Measurements from ENCODE around the gene LGALS9. TPM values are rescaled to one million over a fixed set of nuclear protein-coding genes. Genes with fewer than 3 reads are reported as not detected.

LGALS9 gene
- polyA plus RNA-seq, 4 donors, result 31.0 to 240 (median 68.4) TPM

DNA sequence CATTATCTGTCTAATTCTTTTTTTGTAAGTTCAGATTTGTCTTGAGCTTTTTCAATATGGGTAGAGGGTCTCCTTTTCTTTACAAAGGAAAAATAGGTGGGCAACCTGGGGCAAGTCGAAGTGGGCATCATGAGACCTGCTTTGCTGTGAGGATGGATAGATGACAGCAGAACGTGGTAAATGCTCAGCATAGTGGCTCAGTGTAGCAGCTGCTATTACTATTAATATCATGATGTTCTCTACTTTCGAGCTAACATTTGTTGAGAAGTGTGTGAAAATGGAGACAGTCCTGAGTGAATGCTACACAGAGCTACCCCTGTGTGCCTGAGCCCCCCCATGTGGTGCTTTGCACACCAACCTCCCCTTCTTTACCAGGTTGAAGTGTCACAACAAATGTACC lies 39.0 kb upstream of the LGALS9 start:
- H3K27ac ChIP-seq (ENCODE audit: low read depth in 1 of 3, low read length in 2 of 3), result no peak overlapping the region
- FAIRE-seq (no peak), DNase-seq (no peak)
- 82 to 89% (median 88%) methylated on average over 3 of the region's 3 CpGs for WGBS, 3 donors
- H3K27me3 ChIP-seq (ENCODE audit: control insufficient read depth in 3 of 3, insufficient read depth in 3 of 3, low read length in 3 of 3), result no peaks in the 10 kb centered on the region
- no peaks in the 10 kb centered on the region for H3K9me3 ChIP-seq (ENCODE audit: control insufficient read depth in 2 of 2, insufficient read depth in 1 of 2, low read depth in 1 of 2, low read length in 1 of 2)
- no peaks in the 10 kb centered on the region for H3K4me1 ChIP-seq (ENCODE audit: control insufficient read depth in 3 of 3, insufficient read depth in 2 of 3, low read depth in 1 of 3, low read length in 2 of 3)
- H3K36me3 ChIP-seq (ENCODE audit: control insufficient read depth in 3 of 3, insufficient read depth in 2 of 3, low read depth in 1 of 3, low read length in 3 of 3), result peaks cover 0 to 78% (median 4%) of the 10 kb centered on the region in 3 donors
- no peak overlapping the region for H3K4me3 ChIP-seq (ENCODE audit: low read depth in 1 of 3, low read length in 3 of 3)

DNA sequence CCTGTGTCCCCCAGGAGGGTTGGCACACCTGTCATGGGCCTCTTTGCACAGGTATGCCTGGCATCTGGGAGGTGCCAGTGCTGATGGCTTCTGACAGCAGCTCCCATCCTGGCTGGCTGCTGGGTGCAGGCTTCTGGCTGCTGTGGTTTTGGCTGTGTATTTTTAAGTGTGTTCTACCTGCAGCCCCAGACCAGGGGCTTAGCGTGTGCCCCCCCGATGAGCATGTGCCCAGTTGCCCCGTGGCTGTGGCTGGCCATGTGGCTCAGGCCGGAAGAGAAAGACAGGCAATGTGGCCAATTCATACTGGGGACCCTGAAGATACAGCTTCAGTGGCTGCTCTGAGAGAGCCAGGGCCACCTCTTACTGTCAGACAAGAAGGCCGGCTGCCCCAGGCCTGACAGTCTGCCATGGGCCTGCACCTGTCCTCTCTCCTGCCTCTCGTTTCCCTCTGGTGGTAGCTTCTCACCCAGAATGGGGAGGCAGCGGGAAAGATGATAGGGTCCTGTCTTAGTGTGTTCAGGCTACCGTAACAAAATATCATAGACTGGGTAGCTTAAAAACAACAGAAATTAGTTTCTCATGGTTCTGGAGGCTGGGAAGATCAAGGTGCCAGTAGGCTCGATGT lies 37.6 kb upstream of the LGALS9 start:
- Histone ChIP-seq H3K27me3 (ENCODE audit: control insufficient read depth in 3 of 3, insufficient read depth in 3 of 3, low read length in 3 of 3) (no peaks in the 10 kb centered on the region), H3K9me3 (ENCODE audit: control insufficient read depth in 2 of 2, insufficient read depth in 1 of 2, low read depth in 1 of 2, low read length in 1 of 2) (no peaks in the 10 kb centered on the region), H3K27ac (ENCODE audit: low read depth in 1 of 3, low read length in 2 of 3) (no peak overlapping the region), H3K36me3 (ENCODE audit: control insufficient read depth in 3 of 3, insufficient read depth in 2 of 3, low read depth in 1 of 3, low read length in 3 of 3) (peaks cover 0 to 78% (median 4%) of the 10 kb centered on the region in 3 donors), H3K4me3 (ENCODE audit: low read depth in 1 of 3, low read length in 3 of 3) (no peak overlapping the region), H3K4me1 (ENCODE audit: control insufficient read depth in 3 of 3, insufficient read depth in 2 of 3, low read depth in 1 of 3, low read length in 2 of 3) (no peaks in the 10 kb centered on the region)
- no peak for DNase-seq
- FAIRE-seq, result no peak
- WGBS, 3 donors, result 91 to 92% (median 92%) methylated on average over 9 of the region's 9 CpGs

DNA sequence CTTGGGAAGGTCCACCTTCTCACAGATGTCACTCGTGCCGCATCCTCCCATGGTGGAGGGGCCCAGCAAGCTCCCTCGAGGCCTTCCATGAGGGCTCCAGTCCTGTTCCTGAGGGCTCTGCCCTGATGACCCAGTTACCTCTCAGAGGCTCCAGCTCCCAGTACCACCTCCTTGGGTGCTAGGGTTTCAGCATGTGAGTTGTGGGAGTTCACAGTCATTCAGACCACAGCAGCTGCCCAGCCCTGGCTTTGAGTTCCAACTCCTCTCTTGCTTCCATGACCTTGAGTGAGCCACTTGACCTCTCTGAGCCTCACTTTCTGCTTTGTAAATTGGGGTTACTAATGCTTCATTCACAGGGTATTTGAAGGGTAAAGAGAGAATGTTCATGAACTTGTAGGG lies 37.1 kb upstream of the LGALS9 start:
- Histone ChIP-seq H3K4me3 (ENCODE audit: low read depth in 1 of 3, low read length in 3 of 3) (no peak overlapping the region), H3K9me3 (ENCODE audit: control insufficient read depth in 2 of 2, insufficient read depth in 1 of 2, low read depth in 1 of 2, low read length in 1 of 2) (no peaks in the 10 kb centered on the region), H3K27me3 (ENCODE audit: control insufficient read depth in 3 of 3, insufficient read depth in 3 of 3, low read length in 3 of 3) (no peaks in the 10 kb centered on the region), H3K36me3 (ENCODE audit: control insufficient read depth in 3 of 3, insufficient read depth in 2 of 3, low read depth in 1 of 3, low read length in 3 of 3) (peaks cover 0 to 77% (median 0%) of the 10 kb centered on the region in 3 donors), H3K4me1 (ENCODE audit: control insufficient read depth in 3 of 3, insufficient read depth in 2 of 3, low read depth in 1 of 3, low read length in 2 of 3) (no peaks in the 10 kb centered on the region), H3K27ac (ENCODE audit: low read depth in 1 of 3, low read length in 2 of 3) (no peak overlapping the region)
- FAIRE-seq, result no peak
- DNase-seq, result no peak
- WGBS, 3 donors, result 89 to 92% (median 90%) methylated on average over 3 of the region's 3 CpGs

DNA sequence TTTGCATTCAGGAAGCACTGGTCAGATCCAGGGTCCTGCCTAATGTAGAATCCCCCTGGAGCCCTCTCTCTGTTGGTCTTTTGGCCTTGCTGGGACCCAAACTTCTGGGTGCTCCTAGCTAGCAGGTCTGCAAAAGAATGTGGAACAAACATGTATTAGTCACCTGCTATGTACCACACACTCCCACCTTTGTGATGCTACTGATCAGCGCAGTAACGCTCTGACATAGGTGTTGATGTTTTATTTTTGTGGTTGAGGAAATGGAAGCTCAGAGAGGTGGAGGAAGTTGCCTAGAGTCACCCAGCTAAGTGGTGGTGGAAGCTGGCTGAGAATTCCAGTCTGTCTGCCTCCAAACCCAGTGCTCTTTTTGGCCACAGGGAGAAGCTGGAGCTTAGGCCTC lies 35.8 kb upstream of the LGALS9 start:
- Histone ChIP-seq H3K4me3 (ENCODE audit: low read depth in 1 of 3, low read length in 3 of 3) (no peak overlapping the region), H3K36me3 (ENCODE audit: control insufficient read depth in 3 of 3, insufficient read depth in 2 of 3, low read depth in 1 of 3, low read length in 3 of 3) (peaks cover 0 to 77% (median 0%) of the 10 kb centered on the region in 3 donors), H3K4me1 (ENCODE audit: control insufficient read depth in 3 of 3, insufficient read depth in 2 of 3, low read depth in 1 of 3, low read length in 2 of 3) (no peaks in the 10 kb centered on the region), H3K27me3 (ENCODE audit: control insufficient read depth in 3 of 3, insufficient read depth in 3 of 3, low read length in 3 of 3) (no peaks in the 10 kb centered on the region), H3K27ac (ENCODE audit: low read depth in 1 of 3, low read length in 2 of 3) (no peak overlapping the region), H3K9me3 (ENCODE audit: control insufficient read depth in 2 of 2, insufficient read depth in 1 of 2, low read depth in 1 of 2, low read length in 1 of 2) (no peaks in the 10 kb centered on the region)
- WGBS, 3 donors, result 89 to 100% (median 93%) methylated on average over 2 of the region's 2 CpGs
- FAIRE-seq (no peak), DNase-seq (no peak)

DNA sequence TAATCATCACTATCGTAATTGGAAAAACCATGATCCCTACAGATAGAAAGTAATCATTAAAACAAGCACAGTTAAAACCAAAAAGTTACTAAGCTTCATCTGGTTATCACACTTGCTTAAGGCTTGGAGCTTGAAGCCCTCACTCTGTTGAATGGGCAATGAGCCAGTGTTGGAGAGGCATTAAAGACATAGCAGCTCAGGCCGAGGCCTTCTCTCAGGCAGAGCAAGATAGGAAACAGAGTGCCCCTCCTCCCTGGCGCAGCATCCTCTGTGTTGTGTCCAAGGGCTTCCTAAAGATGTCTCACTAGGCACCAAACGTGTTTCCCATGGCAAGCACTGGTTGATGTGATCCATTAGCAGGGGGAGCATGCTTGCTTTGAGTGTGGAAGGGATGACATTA lies 34.9 kb upstream of the LGALS9 start:
- H3K27ac ChIP-seq (ENCODE audit: low read depth in 1 of 3, low read length in 2 of 3), result no peak overlapping the region
- 76 to 81% (median 78%) methylated on average over 4 of the region's 4 CpGs for WGBS, 3 donors
- FAIRE-seq, result no peak
- DNase-seq, result no peak
- H3K36me3 ChIP-seq (ENCODE audit: control insufficient read depth in 3 of 3, insufficient read depth in 2 of 3, low read depth in 1 of 3, low read length in 3 of 3), result peaks cover 0 to 78% (median 0%) of the 10 kb centered on the region in 3 donors
- no peaks in the 10 kb centered on the region for H3K9me3 ChIP-seq (ENCODE audit: control insufficient read depth in 2 of 2, insufficient read depth in 1 of 2, low read depth in 1 of 2, low read length in 1 of 2)
- H3K4me3 ChIP-seq (ENCODE audit: low read depth in 1 of 3, low read length in 3 of 3), result no peak overlapping the region
- no peaks in the 10 kb centered on the region for H3K27me3 ChIP-seq (ENCODE audit: control insufficient read depth in 3 of 3, insufficient read depth in 3 of 3, low read length in 3 of 3)
- H3K4me1 ChIP-seq (ENCODE audit: control insufficient read depth in 3 of 3, insufficient read depth in 2 of 3, low read depth in 1 of 3, low read length in 2 of 3), result no peaks in the 10 kb centered on the region

DNA sequence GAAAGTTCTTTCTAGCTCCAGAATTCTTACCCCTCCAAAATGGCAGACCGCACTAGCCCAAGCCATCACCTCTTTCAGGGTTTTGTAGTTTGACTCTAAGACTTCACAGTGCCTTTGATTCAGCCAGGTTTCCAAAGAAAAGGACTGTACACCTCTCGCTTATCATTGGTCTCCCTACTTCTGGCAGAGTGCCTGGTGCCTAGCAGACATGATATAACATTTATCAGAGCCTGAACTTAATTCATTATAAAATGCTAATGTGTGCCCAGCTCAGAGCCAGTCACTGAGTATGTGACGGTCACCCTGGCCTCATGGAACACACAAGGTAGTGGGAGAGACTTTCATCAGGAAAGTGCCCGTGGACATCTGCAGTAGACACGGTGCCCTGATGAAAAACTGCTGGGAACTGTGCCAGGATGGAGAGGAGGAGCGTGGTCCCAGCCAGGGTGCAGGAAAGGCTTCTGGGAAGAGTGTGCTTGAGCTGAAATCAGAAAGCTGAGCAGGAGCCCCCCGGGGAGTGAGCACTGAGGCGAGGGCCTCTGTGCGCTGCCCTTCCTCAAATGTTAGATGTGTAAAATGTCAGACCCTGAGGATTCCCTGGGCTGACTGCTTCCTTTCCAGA lies 34.3 kb upstream of the LGALS9 start:
- peaks cover 0 to 77% (median 0%) of the 10 kb centered on the region in 3 donors for H3K36me3 ChIP-seq (ENCODE audit: control insufficient read depth in 3 of 3, insufficient read depth in 2 of 3, low read depth in 1 of 3, low read length in 3 of 3)
- no peaks in the 10 kb centered on the region for H3K9me3 ChIP-seq (ENCODE audit: control insufficient read depth in 2 of 2, insufficient read depth in 1 of 2, low read depth in 1 of 2, low read length in 1 of 2)
- no peaks in the 10 kb centered on the region for H3K4me1 ChIP-seq (ENCODE audit: control insufficient read depth in 3 of 3, insufficient read depth in 2 of 3, low read depth in 1 of 3, low read length in 2 of 3)
- no peak overlapping the region for H3K4me3 ChIP-seq (ENCODE audit: low read depth in 1 of 3, low read length in 3 of 3)
- FAIRE-seq (no peak), DNase-seq (no peak)
- no peak overlapping the region for H3K27ac ChIP-seq (ENCODE audit: low read depth in 1 of 3, low read length in 2 of 3)
- WGBS, 3 donors, result 49 to 65% (median 50%) methylated on average over 9 of the region's 9 CpGs
- no peaks in the 10 kb centered on the region for H3K27me3 ChIP-seq (ENCODE audit: control insufficient read depth in 3 of 3, insufficient read depth in 3 of 3, low read length in 3 of 3)

DNA sequence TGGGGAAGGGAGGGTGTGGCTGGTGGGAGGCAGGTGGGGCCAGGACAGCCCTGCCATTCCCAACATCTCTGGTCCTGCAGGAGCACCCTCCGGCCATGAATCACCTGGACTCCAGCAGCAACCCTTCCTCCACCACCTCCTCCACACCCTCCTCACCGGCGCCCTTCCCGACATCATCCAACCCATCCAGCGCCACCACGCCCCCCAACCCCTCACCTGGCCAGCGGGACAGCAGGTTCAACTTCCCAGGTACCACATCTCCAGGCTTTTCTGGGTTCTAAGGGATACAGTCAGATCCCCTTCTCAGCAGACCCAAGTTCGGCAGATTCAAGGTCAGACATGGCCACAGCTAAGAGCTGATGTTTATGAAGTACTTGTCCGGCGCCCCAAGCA lies 33.8 kb upstream of the LGALS9 start:
- Histone ChIP-seq H3K27me3 (ENCODE audit: control insufficient read depth in 3 of 3, insufficient read depth in 3 of 3, low read length in 3 of 3) (no peaks in the 10 kb centered on the region), H3K4me3 (ENCODE audit: low read depth in 1 of 3, low read length in 3 of 3) (no peak overlapping the region), H3K36me3 (ENCODE audit: control insufficient read depth in 3 of 3, insufficient read depth in 2 of 3, low read depth in 1 of 3, low read length in 3 of 3) (peaks cover 0 to 77% (median 0%) of the 10 kb centered on the region in 3 donors), H3K27ac (ENCODE audit: low read depth in 1 of 3, low read length in 2 of 3) (no peak overlapping the region), H3K9me3 (ENCODE audit: control insufficient read depth in 2 of 2, insufficient read depth in 1 of 2, low read depth in 1 of 2, low read length in 1 of 2) (no peaks in the 10 kb centered on the region), H3K4me1 (ENCODE audit: control insufficient read depth in 3 of 3, insufficient read depth in 2 of 3, low read depth in 1 of 3, low read length in 2 of 3) (no peaks in the 10 kb centered on the region)
- 84 to 85% (median 85%) methylated on average over 10 of the region's 10 CpGs for whole genome bisulfite sequencing, 3 donors
- no peak for FAIRE-seq
- no peak for DNase-seq

DNA sequence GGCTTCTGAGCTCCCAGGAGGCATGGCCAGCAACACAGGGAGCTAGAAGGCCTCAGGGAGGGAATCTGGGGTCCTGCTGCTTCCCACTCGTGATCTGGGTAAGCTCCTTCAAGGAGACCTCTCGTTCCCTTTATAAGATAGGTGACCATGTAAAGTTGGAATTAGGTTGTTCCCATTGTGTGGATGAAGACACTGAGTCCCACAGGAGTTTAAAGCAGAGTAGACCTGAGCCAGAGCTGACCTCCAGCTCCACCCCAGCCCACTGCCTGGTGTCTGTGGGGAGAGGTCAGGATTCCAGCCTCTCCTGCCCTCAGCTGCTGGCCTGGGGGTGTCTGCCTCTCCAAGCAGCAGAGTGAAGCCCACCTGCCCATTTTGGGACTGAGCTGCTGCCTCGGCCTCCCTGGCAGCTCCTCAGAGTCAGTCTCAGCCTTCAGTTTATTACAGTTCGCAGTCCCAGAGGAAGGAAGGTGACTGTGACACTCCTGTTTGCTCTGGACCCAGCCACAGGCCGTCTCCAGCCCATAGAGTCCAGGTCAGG lies 33.1 kb upstream of the LGALS9 start:
- FAIRE-seq (no peak), DNase-seq (no peak)
- no peak overlapping the region for H3K4me3 ChIP-seq (ENCODE audit: low read depth in 1 of 3, low read length in 3 of 3)
- H3K27me3 ChIP-seq (ENCODE audit: control insufficient read depth in 3 of 3, insufficient read depth in 3 of 3, low read length in 3 of 3), result no peaks in the 10 kb centered on the region
- no peaks in the 10 kb centered on the region for H3K9me3 ChIP-seq (ENCODE audit: control insufficient read depth in 2 of 2, insufficient read depth in 1 of 2, low read depth in 1 of 2, low read length in 1 of 2)
- H3K4me1 ChIP-seq (ENCODE audit: control insufficient read depth in 3 of 3, insufficient read depth in 2 of 3, low read depth in 1 of 3, low read length in 2 of 3), result no peaks in the 10 kb centered on the region
- no peak overlapping the region for H3K27ac ChIP-seq (ENCODE audit: low read depth in 1 of 3, low read length in 2 of 3)
- WGBS, 3 donors, result 87 to 88% (median 87%) methylated on average over 5 of the region's 5 CpGs
- peaks cover 0 to 75% (median 0%) of the 10 kb centered on the region in 3 donors for H3K36me3 ChIP-seq (ENCODE audit: control insufficient read depth in 3 of 3, insufficient read depth in 2 of 3, low read depth in 1 of 3, low read length in 3 of 3)

Measured in small intestine (tissue), 7 donors.